DMS79 treated with DMSO at 0.1 percent for 48 hours (cell line): Measurements from ENCODE around the gene ZNF77.
"Not testable (repeated sequence)": the region's sequence is repeated elsewhere in the genome, so short reads cannot be mapped to it uniquely, and the experiment has no call there.

Experiments
- DNase-seq: peaks from one replicate; lab custom pipeline; 2025; lab: John Stamatoyannopoulos, UW

Gene ZNF77

DNA sequence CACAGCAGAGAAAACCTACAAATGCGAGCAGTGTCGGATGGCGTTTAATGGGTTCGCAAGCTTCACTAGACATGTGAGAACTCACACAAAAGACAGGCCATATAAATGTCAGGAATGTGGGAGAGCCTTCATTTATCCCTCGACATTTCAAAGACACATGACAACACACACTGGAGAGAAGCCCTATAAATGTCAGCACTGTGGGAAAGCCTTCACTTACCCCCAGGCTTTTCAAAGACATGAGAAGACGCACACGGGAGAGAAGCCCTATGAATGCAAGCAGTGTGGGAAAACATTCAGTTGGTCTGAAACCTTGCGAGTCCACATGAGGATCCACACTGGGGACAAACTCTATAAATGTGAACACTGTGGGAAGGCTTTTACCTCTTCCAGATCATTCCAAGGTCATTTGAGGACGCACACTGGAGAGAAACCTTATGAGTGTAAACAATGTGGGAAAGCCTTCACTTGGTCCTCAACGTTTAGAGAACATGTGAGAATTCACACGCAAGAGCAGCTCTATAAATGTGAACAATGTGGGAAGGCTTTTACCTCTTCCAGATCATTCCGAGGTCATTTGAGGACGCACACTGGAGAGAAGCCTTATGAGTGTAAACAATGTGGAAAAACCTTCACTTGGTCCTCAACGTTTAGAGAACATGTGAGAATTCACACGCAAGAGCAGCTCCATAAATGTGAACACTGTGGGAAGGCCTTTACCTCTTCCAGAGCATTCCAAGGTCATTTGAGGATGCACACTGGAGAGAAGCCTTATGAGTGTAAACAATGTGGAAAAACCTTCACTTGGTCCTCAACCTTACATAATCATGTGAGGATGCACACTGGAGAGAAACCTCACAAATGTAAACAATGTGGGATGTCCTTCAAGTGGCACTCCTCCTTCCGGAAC, 27.2 kb downstream of the ZNF77 start:
- no peak for DNase-seq

DNA sequence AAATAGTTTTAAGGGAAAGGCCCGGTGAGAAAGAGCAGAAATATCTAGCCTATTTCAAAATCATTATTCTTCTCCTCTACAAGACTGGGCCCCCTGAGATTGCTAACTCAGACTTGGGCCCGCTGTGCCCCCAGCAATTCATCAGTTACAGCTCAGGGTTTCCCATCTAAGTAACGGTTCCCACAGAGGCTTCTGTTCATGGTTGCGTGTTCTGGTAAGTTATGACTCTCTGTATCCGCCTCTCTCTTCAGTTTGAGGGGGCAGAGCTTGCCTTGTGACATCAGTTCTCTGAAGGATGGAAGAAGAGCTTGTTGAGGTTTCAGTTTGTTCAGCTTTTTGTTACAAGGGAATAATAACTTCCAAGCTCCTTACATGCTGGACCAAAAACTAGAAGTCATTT, 32.5 kb downstream of the ZNF77 start:
- DNase-seq: no peak

DNA sequence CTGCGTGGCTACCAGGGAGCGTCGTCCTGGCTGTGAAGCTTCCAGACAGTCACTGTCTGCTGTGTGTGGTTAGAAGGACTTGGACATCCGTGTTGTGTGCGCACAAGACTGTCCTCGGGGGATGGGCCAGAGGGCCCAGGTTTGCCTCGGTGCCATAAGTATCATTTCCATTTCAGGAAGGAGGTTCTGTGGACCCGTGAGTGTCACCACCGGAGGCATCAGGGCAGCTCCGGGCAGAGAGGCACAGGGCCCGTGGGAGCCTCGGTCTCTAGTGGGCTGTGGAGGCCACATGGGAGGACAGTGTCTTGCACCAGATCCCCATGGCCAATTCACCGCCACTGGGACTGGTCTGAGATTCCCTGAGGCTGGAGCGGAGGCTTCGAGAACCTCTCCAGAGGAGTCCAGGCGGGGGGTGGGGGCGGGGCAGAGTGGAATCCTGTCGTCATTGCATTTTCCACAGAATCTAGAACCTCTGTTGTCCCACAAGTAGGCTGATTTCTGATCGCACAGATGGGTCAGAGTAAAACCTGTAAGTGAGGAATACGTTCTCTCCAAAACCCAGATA, 38.1 kb downstream of the ZNF77 start:
- no peak for DNase-seq

DNA sequence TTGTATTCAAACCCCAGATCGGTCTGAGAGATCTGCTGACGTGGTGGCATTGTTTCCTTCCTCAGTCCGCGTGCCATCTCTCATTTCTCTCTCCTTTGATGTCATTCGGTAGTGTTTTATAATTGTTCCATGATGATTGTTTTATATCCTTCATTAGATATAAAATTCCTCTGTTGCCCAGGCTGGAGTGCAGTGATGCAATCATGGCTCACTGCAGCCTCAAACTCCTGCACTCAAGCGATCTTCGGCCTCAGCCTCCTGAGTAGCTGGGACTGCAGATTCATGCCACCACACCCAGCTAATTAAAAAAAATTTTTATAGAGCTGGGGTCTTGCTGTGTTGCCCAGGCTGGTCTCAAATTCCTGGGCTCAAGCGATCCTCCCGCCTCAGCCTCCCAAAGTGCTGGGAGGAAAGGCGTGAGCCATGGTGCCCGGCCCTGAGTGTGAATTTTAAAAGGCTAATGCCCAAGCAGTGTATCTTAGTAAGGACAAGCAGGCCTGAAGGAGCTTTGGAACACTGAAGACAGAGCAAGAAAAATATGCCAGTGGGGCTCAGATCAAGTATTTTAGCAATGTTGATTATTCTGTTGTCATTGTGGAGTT, 38.8 kb downstream of the ZNF77 start:
- DNase-seq: no peak

DNA sequence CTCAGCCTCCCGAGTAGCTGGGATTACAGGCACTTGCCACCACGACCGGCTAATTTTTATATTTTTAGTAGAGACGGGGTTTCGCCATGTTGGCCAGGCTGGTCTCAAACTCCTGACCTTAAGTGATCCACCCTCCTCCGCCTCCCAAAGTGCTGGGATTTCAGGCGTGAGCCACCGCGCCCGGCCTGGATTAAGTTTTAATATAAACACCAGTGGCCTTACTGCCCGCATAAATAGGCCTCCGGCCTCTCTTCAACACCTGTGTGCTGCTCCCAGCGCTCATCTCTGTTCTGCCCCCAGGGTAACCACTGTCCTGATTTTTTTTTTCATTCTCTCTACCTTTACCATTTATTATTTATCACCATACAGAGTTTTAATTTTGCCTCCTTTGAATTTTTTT, 41.4 kb downstream of the ZNF77 start:
- not testable (repeated sequence) for DNase-seq

DNA sequence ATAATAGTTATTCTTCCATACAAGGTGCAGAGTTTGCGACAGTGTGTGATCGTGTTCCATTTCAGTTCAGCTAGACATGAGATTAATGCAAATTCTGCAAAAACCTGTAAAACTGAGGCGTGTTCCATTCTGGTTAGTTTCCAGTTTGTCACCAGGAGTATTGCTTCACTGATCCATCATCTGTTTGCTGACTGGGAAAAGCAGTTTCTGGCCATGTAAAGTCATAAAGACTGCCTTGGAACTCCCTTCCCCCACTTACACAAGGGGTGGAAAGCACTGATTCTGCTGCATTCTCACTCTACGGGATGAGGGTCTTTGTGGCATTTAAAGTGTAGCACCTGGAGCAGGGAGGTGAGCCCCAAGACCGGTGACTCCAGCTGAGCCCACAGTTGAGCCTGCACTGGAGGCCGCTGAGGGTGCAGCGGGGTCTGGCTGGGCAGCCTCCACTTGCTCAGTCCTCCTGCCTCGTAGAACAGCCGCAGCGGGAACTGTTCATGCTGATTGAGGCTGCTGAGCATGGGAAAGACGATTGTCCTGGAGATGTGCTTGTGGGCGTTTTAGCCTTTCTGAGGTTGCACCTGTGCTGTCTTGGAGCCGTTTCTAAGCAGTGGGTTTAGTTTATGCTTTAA, 42.1 kb downstream of the ZNF77 start:
- DNase-seq: no peak

DNA sequence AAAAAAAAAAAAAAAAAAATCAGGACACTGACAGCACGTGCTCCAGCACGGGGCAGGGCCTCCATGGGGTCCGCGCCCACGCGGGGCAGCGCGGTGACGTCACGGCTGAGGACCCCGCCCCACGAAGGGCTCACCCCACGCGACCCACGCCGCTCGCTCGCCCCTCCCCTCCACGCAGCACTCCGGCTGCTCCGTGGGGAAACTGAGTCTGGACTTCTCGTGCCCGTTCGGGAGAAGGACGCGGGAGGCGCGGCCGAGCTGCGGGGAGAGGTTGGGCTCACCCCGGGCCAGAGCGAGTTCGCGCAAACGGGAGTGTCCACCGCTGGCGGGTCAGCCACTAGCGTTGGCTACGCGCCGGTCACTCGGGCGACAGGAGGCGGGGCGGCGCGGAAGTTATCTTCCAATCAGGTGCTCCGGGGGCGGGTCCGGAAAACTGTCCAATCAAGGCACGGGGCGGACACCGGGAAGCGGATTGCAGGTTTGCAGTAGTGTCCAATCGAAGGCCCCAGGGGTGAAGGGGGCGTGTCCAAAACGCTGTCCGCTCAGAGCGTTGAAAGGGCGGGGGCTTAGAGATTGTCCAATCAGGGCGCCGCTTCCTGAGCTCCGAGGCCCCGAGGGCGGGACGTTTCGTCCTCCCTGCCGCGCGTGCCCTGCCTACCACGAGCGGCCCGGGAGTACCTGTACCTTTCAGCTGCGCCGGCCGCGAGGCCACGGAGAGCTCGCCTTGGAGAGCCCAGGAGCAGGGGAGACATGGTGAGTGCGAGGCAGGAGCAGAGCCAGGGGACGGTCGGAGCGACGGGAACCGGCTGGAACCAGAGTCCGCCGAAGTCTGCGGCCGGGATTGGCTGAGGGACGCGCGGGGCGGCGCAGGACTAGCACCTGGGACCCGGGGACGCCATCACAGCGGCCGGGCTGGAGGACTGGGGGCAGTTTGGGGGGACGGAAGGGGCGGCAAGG, 44.2 kb downstream of the ZNF77 start, which contains the start of gene ZNF57:
Gene ZNF57, plus strand, starts transcription at position 633 of the 957 bp plus-strand sequence. Its CDS starts 118 bp downstream, at position 751.
- peak; percentile 97 for DNase-seq

DNA sequence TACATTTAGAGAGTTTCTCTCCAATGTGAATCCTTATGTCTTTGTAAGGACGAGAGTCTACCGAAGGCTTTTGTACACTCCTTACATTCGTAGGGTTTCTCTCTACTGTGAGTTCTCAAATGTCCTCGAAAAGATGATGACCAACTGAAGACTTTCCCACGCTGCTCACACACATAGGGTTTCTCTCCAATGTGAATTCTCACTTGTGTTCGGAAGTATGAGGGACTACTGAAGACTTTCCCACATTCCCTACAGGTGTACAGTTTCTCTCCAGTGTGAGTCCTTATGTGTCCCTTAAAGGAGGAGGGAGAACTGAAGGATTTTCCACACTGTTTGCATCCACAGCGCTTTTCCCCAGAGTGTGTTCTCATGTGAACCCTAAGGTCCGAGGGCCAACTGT, 48.1 kb downstream of the ZNF77 start:
- no peak for DNase-seq

DNA sequence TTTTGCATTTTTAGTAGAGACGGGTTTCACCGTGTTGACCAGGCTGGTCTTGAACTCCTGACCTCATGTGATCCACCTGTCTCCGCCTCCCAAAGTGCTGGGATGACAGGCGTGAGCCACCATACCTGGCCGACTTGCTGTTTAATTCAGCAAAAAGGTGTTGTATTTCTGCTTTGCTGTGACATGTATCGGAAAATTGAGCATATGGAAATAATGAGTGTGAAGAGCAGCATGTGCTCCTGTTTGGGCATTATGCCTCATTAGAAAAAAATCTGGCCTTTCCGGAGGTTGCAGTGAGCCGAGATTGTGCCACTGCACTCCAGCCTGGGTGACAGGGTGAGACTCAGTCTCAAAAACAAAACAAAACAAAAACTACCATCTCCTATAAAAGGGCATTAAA, 54.2 kb downstream of the ZNF77 start:
- not testable (repeated sequence) for DNase-seq

DNA sequence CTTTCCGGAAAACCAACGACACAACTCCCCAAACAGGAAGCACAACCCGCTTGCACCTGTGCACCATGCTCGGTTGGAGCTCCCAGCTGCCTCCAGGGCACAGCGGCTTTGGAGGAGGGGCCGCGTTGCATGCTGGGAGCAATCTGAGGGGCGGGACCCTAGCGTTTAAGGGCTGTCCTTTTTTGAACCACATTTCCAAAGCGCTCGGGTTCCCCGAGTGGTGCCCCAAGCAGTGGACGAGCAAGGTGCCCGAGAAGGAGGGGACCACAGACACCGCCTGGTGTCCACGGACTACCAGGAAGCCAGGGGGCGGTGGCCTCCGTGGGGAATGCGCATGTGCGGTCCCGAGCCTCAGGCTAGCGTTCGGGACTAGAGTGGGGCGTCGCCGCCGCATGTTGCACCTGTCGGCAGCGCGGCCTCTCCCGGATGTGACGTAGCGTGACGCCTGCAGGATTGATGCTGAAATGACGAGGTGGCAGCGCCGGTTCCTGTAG, 56.0 kb downstream of the ZNF77 start:
- no peak for DNase-seq

DNA sequence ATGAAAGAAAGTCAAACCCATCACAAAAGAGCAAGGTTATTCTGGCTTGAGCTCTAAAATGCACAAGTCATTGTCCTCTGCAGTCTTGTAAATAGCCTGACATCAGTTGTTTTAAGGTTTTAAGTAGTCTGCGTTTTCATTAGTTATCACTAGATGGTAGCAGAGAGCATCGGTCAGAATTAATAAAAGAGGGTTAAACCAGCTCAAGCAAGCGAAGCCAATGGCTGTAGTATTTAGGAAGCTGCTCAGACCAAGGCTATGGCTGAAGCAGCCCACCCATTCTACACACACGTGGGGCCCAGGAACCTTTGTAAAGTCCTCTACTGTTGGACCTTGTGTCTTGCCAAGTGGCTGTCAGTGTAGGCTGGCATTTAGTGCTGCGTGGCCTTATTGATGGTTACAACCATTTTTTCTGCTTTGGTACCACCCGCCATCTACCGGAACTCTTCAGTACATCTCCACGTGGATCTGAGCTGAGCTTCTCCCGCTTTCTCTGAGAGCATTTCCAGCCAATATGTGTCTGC, 57.3 kb downstream of the ZNF77 start:
- DNase-seq: peak; percentile 61

DNA sequence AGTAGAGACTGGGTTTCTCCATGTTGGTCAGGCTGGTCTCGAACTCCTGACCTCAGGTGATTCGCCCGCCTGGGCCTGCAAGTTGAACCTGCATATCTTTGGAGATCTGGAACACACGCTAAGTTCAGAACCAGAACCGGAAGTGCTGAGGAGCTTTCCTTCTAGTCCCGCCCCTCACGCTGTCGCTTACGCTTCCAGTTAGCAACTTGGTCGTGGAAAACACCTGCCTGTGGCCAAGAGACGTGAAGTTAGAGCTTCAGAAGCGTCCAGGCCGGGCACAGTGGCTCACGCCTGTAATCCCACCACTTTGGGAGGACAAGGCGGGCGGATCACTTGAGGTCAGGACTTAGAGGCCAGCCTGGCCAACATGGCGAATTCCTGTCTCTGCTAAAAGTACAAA, 59.0 kb downstream of the ZNF77 start:
- DNase-seq: no peak

DNA sequence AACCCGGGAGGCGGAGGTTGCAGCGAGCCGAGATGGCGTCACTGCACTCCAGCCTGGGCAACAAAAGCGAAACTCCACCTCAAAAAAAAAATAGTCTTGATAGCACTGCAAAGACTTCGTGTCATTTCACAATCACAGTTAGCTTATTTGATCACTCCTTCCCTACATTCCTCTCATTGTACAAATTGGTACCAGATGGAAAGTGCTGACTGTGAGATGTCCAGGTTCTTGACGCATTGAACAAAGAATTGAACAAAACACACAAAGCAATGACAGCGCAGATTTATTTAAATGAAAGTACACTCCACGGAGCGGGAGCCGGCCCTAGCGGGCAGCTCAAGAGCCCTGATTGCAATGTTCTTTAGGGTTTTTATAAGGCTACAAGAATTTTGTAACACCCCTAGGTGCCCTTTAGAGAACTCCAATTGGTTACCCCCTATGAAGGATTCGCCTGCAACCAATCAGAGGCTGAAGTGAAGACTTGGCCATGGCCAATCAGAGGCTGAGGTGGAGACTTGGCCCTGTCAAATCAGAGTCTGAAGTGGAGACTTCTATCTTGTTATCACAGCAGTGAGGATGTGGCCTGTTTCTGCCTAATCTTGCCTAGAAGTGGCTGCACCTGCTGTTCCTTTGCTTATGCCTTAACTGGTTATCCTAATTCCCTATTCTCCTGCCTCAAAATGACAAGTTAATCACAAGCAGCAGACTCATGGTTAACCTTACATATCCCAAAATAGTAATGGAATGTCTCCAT, 60.9 kb downstream of the ZNF77 start:
- no peak for DNase-seq
